Measurements from ENCODE around the gene MINDY4B.

GRCh38 chr3:150825916-150826377 lies 79.3 kb downstream of the MINDY4B start:
- no peak for TF ChIP-seq CTCF (IDR thresholded peaks at IDR 0.05)
- no peak for TF ChIP-seq RFX5 (IDR thresholded peaks at IDR 0.05)
- no peak for TF ChIP-seq POLR2A (IDR thresholded peaks at IDR 0.05; ENCODE audit: low read length)
- no peak for TF ChIP-seq RNF2 (IDR thresholded peaks at IDR 0.05; ENCODE audit: borderline replicate concordance, low read depth)
- TF ChIP-seq RCOR1 (IDR thresholded peaks at IDR 0.05; ENCODE audit: low read depth, low read length) = no peak
- no peak for TF ChIP-seq USF2 (IDR thresholded peaks at IDR 0.05)
- no peak for TF ChIP-seq SREBF2 (IDR thresholded peaks at IDR 0.05)
- TF ChIP-seq CEBPB (IDR thresholded peaks at IDR 0.05) = no peak
- no peak for TF ChIP-seq REST (IDR thresholded peaks at IDR 0.05)
- TF ChIP-seq RARB (CRISPR knock-in tag; IDR thresholded peaks at IDR 0.05) = no peak
